Measurements from ENCODE around the gene CPT1B. TPM values are rescaled to one million over a fixed set of nuclear protein-coding genes. Genes with fewer than 3 reads are reported as not detected.

The CPT1B gene
- total RNA-seq, 1 experiment from 2014 or later = 13.1 TPM

DNA sequence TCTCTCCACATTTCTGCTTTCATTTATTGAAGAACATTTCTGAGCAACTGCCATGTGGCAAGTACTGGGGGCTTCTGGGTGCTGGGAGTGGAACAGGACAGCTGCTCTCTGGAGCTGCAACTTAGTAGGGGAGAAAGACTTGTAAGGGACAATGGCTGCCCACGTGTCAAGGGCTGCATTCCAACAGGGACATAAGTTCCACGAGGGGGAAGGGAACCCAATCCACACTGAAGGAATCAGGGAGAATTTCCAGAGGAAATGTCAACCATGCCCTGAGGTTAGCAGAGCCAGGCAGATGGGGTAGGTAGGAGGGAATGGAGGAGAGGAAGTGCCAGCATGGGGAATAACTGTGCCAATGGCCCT, 24.1 kb upstream of the CPT1B start:
- DNase-seq (no peak), ATAC-seq (no peak)
- BruUV-seq (replicated peaks) = no TSS peak
- intact Hi-C loops (cut with micrococcal nuclease) = no loop called here
- POLR2A ChIA-PET (ENCODE audit: unreplicated experiment) = no interaction called here
- H3K9me2 ChIP-seq (replicated peaks; ENCODE audit: low read length) = no peaks in the 10 kb centered on the region
- no peak overlapping the region for H3K27ac ChIP-seq (ENCODE audit: low read length)
- H3F3A ChIP-seq (ENCODE audit: low read length, unreplicated experiment) = no peaks in the 10 kb centered on the region
- no peak overlapping the region for H2AFZ ChIP-seq (ENCODE audit: low read length)
- H4K20me1 ChIP-seq (ENCODE audit: low read length) = no peaks in the 10 kb centered on the region
- H3K27me3 ChIP-seq (ENCODE audit: low read length) = no peaks in the 10 kb centered on the region
- no peaks in the 10 kb centered on the region for H3K4me1 ChIP-seq (ENCODE audit: insufficient read depth, low read length)
- no peak overlapping the region for H3K4me2 ChIP-seq (ENCODE audit: low read length)
- CTCF ChIA-PET = no interaction called here
- H3K36me3 ChIP-seq (ENCODE audit: low read depth, low read length) = no peaks in the 10 kb centered on the region
- H3K9ac ChIP-seq (ENCODE audit: low read length) = no peak overlapping the region
- H3K79me2 ChIP-seq (ENCODE audit: low read length) = no peaks in the 10 kb centered on the region
- H3K9me3 ChIP-seq (ENCODE audit: low read length) = no peaks in the 10 kb centered on the region
- TF ChIP-seq EZH2 (IDR thresholded peaks at IDR 0.05; ENCODE audit: low read length, unreplicated experiment) (no peak), EZH2phosphoT487 (IDR thresholded peaks at IDR 0.05; ENCODE audit: borderline replicate concordance, low read length) (no peak)
- TF ChIP-seq, protein P1, sequence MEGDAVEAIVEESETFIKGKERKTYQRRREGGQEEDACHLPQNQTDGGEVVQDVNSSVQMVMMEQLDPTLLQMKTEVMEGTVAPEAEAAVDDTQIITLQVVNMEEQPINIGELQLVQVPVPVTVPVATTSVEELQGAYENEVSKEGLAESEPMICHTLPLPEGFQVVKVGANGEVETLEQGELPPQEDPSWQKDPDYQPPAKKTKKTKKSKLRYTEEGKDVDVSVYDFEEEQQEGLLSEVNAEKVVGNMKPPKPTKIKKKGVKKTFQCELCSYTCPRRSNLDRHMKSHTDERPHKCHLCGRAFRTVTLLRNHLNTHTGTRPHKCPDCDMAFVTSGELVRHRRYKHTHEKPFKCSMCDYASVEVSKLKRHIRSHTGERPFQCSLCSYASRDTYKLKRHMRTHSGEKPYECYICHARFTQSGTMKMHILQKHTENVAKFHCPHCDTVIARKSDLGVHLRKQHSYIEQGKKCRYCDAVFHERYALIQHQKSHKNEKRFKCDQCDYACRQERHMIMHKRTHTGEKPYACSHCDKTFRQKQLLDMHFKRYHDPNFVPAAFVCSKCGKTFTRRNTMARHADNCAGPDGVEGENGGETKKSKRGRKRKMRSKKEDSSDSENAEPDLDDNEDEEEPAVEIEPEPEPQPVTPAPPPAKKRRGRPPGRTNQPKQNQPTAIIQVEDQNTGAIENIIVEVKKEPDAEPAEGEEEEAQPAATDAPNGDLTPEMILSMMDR (conservative IDR thresholded peaks at IDR 0.05; ENCODE audit: low read depth, low read length) = no peak
- H3K4me3 ChIP-seq (ENCODE audit: low read length) = no peak overlapping the region

DNA sequence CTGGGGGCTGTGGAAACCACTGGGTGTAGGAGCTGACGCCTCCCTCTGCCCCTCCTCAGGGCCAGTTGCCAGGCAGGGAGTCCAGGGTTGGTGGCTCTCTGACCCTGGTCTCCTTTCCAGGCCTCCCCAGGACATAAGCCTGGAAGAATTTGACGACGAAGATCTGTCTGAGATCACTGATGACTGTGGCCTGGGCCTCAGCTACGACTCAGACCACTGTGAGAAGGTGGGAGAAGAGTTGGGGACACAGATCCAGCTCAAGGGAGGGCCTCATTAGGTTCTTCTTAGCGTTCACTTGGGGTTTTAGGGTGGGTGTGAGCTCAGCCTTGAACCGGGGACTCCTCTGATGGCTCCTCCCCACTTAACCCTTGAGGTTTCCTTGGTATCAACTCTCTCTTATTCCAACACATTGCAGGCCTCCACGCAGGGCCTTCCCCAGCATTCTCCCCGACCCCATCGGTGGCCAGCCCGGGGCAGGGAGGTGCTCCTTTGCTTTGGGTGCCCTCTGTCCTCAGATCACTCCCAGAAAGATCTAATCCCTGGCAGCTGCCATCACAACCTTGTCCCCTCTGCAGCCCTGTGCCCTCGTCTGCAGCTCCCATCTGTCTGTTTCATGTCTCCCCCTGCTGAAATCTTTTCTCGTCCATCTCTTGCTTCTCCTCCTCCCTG, 23.6 kb upstream of the CPT1B start:
- H3K36me3 ChIP-seq (ENCODE audit: low read depth, low read length) = no peaks in the 10 kb centered on the region
- no peaks in the 10 kb centered on the region for H3F3A ChIP-seq (ENCODE audit: low read length, unreplicated experiment)
- H3K9me3 ChIP-seq (ENCODE audit: low read length) = no peaks in the 10 kb centered on the region
- H3K27me3 ChIP-seq (ENCODE audit: low read length) = no peaks in the 10 kb centered on the region
- H3K9me2 ChIP-seq (replicated peaks; ENCODE audit: low read length) = no peaks in the 10 kb centered on the region
- H3K4me1 ChIP-seq (ENCODE audit: insufficient read depth, low read length) = no peaks in the 10 kb centered on the region
- ChIA-PET CTCF (no interaction called here), POLR2A (ENCODE audit: unreplicated experiment) (no interaction called here)
- no peak overlapping the region for H3K27ac ChIP-seq (ENCODE audit: low read length)
- H4K20me1 ChIP-seq (ENCODE audit: low read length) = no peaks in the 10 kb centered on the region
- H3K4me3 ChIP-seq (ENCODE audit: low read length) = no peak overlapping the region
- H2AFZ ChIP-seq (ENCODE audit: low read length) = no peak overlapping the region
- no peak for ATAC-seq
- no peak for DNase-seq
- no TSS peak for BruUV-seq (replicated peaks)
- no peak overlapping the region for H3K4me2 ChIP-seq (ENCODE audit: low read length)
- no peak overlapping the region for H3K9ac ChIP-seq (ENCODE audit: low read length)
- no peaks in the 10 kb centered on the region for H3K79me2 ChIP-seq (ENCODE audit: low read length)
- TF ChIP-seq EZH2 (IDR thresholded peaks at IDR 0.05; ENCODE audit: low read length, unreplicated experiment) = no peak
- TF ChIP-seq, protein P1 (conservative IDR thresholded peaks at IDR 0.05; ENCODE audit: low read depth, low read length) = no peak
- TF ChIP-seq EZH2phosphoT487 (IDR thresholded peaks at IDR 0.05; ENCODE audit: borderline replicate concordance, low read length) = no peak
- intact Hi-C loops (cut with micrococcal nuclease) = no loop called here

DNA sequence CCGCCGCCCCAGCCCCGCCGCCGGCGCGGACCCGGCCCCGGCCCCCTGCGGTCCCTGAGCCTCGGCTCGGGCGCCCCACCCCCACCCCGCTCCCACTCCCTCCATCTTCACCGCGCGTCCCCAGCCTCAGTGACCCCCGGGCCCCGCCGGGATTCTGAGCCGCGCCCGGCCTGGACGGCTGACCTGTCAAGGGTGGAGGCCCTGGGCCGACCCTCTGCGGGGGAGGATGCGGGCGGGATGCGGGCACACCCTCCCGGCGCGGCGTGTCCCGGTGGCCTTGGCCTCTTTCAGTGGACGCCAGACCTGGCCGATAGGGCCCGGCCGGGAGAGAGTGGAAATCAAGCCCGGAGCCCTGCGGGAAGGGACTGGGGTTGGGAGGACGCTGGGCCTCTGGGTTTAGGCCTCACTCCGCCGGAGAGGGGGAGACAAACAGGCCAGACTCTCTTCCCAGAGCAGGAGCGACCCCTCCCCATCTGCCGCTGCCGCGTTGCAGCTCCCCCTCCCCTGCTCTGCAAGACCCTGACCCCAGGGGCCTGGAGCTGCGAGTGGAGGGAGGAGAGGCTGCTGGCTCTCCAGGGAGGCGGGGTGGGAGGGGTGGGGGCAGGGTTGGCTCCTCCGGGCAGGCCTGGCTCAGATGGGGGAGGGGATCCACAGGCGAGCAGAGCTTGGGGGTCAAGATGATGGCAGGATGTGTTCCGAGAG, 22.9 kb upstream of the CPT1B start:
- H3K79me2 ChIP-seq (ENCODE audit: low read length) = no peaks in the 10 kb centered on the region
- H3K9me2 ChIP-seq (replicated peaks; ENCODE audit: low read length) = no peaks in the 10 kb centered on the region
- H3K36me3 ChIP-seq (ENCODE audit: low read depth, low read length) = no peaks in the 10 kb centered on the region
- H3K9me3 ChIP-seq (ENCODE audit: low read length) = no peaks in the 10 kb centered on the region
- DNase-seq = no peak
- intact Hi-C loops (cut with micrococcal nuclease) = no loop called here
- ATAC-seq = no peak
- H3F3A ChIP-seq (ENCODE audit: low read length, unreplicated experiment) = no peaks in the 10 kb centered on the region
- no peaks in the 10 kb centered on the region for H3K27me3 ChIP-seq (ENCODE audit: low read length)
- no peak overlapping the region for H3K4me3 ChIP-seq (ENCODE audit: low read length)
- no peak overlapping the region for H3K9ac ChIP-seq (ENCODE audit: low read length)
- no peak overlapping the region for H3K4me2 ChIP-seq (ENCODE audit: low read length)
- ChIA-PET POLR2A (ENCODE audit: unreplicated experiment) (no interaction called here), CTCF (no interaction called here)
- H4K20me1 ChIP-seq (ENCODE audit: low read length) = no peaks in the 10 kb centered on the region
- no peak for TF ChIP-seq EZH2 (IDR thresholded peaks at IDR 0.05; ENCODE audit: low read length, unreplicated experiment)
- no peak for TF ChIP-seq EZH2phosphoT487 (IDR thresholded peaks at IDR 0.05; ENCODE audit: borderline replicate concordance, low read length)
- TF ChIP-seq, protein P1 (conservative IDR thresholded peaks at IDR 0.05; ENCODE audit: low read depth, low read length) = no peak
- no peak overlapping the region for H3K27ac ChIP-seq (ENCODE audit: low read length)
- BruUV-seq (replicated peaks) = no TSS peak
- no peaks in the 10 kb centered on the region for H3K4me1 ChIP-seq (ENCODE audit: insufficient read depth, low read length)
- H2AFZ ChIP-seq (ENCODE audit: low read length) = no peak overlapping the region

Measured in PC-3 (cell line).